Thoracic aorta (tissue), 2 donors: ENCODE data around the gene ZNF628. TPM values are rescaled to one million over a fixed set of nuclear protein-coding genes. Genes with fewer than 3 reads are reported as not detected.

Experiments used
- ATAC-seq: fragments of 150-250 bp; one replicate; pipeline ENCODE4 v1.8.0; 2017; ENCODE audit warnings: low read depth; ENCODE audit not compliant: insufficient number of reproducible peaks, low FRiP score
- DNase-seq: peaks from one replicate; pipeline ENCODE4 v3.0.0-alpha.2; 2020; ENCODE audit warnings: low spot score
- H3K27ac ChIP-seq, 2 donors: fragments of 200-600 bp; sonication (generic); 1 replicate in 1 of 2; 2 replicates in 1 of 2; pipeline ENCODE4 v1.5.1; 2016; ENCODE audit warnings: mild to moderate bottlenecking in 2 of 2, moderate library complexity in 2 of 2
- H3K27me3 ChIP-seq: fragments of 200-600 bp; sonication (generic); replicated peaks from 2 replicates; pipeline ENCODE4 v1.6.0; 2016; ENCODE audit warnings: mild to moderate bottlenecking; ENCODE audit not compliant: insufficient read depth
- H3K36me3 ChIP-seq: fragments of 200-600 bp; sonication (generic); one replicate; pipeline ENCODE4 v1.5.1; 2016
- H3K4me1 ChIP-seq, 2 donors: fragments of 200-600 bp; sonication (generic); 1 replicate in 1 of 2; 2 replicates in 1 of 2; pipeline versions ENCODE4 v1.5.1 to v1.6.0; 2016; ENCODE audit warnings: low read depth in 2 of 2, mild to moderate bottlenecking in 1 of 2; ENCODE audit not compliant: control insufficient read depth in 1 of 2
- H3K4me3 ChIP-seq: fragments of 200-600 bp; sonication (generic); 2 replicates; pipeline ENCODE4 v1.5.1; 2016; ENCODE audit warnings: mild to moderate bottlenecking
- H3K9me3 ChIP-seq: fragments of 200-600 bp; sonication (generic); 2 replicates; pipeline ENCODE4 v1.5.1; 2016
- CTCF ChIP-seq: fragments of 200-600 bp; sonication (generic); IDR thresholded peaks from one replicate; pipeline ENCODE4 v1.5.1; 2019; ENCODE audit warnings: antibody characterized with exemption
- total RNA-seq, 2 donors: library from RNA; depleted of rRNA; stranded (reverse); fragments of >200 nt; gene quantifications; one replicate each; pipeline versions ENCODE4 v1.1.0 to v1.2.3, GENCODE V29; 2016

ZNF628 gene
- total RNA-seq, 2 donors from 2014 or later: 3.5 to 7.2 TPM

GRCh38 chr19:55454787-55455243 is 21.6 kb upstream of the ZNF628 start:
- H3K4me3 ChIP-seq: no peak overlapping the region
- ATAC-seq: no peak
- peaks cover 10 to 23% of the 10 kb centered on the region in 2 donors for H3K4me1 ChIP-seq
- H3K27me3 ChIP-seq: no peaks in the 10 kb centered on the region
- no peaks in the 10 kb centered on the region for H3K36me3 ChIP-seq
- no peak overlapping the region for H3K27ac ChIP-seq
- no peaks in the 10 kb centered on the region for H3K9me3 ChIP-seq
- no peak for DNase-seq
- TF ChIP-seq CTCF: no peak

GRCh38 chr19:55455576-55456235 is 20.7 kb upstream of the ZNF628 start:
- no peak for TF ChIP-seq CTCF
- Histone ChIP-seq H3K9me3 (no peaks in the 10 kb centered on the region), H3K4me3 (no peak overlapping the region), H3K4me1 (peaks cover 13 to 32% of the 10 kb centered on the region in 2 donors), H3K36me3 (no peaks in the 10 kb centered on the region), H3K27me3 (no peaks in the 10 kb centered on the region), H3K27ac (no peak overlapping the region)
- DNase-seq: no peak
- no peak for ATAC-seq

DNA sequence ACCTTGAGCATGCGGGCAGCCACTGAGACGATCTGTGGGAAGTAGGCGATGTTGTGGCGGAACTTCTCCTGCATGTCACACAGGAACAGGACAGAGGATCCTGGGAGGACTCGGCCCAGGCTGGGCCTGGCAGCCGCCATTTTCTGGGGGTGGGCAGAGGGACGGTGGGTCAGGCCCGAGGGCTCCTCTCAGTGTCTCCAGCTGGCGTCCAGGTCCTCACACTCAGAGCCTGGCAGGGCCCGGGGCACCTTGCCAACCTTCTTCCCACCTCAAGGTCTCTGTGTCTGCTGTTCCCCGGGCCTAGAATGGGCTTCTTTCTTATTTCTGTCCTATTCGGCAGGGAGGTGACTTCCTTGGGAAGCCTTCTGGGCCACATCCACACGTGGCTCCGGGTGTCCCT is 20.1 kb upstream of the ZNF628 start:
- H3K27ac ChIP-seq: no peak overlapping the region
- H3K4me1 ChIP-seq: peaks cover 14 to 32% of the 10 kb centered on the region in 2 donors
- no peak overlapping the region for H3K4me3 ChIP-seq
- no peaks in the 10 kb centered on the region for H3K27me3 ChIP-seq
- no peaks in the 10 kb centered on the region for H3K9me3 ChIP-seq
- no peak for TF ChIP-seq CTCF
- ATAC-seq (no peak), DNase-seq (no peak)
- H3K36me3 ChIP-seq: no peaks in the 10 kb centered on the region

DNA sequence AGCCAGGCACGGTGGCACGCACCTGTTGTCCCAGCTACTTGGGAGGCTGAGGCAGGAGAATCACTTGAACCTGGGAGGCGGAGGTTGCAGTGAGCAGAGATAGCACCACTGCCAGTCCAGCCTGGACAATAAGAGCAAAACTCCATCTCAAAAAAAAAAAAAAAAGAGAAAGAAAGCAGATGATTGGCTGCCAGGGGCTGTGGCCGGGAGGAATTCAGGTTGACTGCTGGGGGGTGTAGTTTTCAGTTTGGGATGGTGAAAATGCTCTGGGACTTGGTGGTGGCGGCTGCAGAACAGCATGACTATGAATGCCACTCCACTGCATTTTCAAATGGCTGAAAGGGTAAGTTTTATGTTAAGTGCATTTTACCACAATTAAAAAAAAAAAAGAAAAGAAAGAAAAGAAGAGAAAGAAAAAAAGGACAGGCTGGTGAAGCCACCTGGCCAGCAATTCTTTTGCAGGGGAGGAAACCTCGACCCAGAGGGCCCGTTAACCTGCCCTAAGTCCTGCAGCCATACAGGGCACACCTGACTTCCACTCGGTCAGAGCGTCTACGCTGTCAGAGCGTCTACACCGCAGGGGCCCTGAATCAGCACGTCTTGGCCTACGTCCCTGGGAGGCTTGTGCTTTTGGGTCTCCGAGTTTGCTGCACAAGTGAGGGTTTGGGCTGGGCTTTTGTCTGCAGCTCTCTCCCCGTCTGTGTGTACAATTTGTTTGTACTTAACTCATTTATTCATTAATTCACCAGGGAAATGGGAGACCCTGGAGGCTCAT is 18.5 kb upstream of the ZNF628 start:
- DNase-seq: no peak
- no peaks in the 10 kb centered on the region for H3K27me3 ChIP-seq
- no peaks in the 10 kb centered on the region for H3K9me3 ChIP-seq
- no peak for ATAC-seq
- no peak overlapping the region for H3K27ac ChIP-seq
- no peak for TF ChIP-seq CTCF
- no peaks in the 10 kb centered on the region for H3K36me3 ChIP-seq
- no peak overlapping the region for H3K4me3 ChIP-seq
- H3K4me1 ChIP-seq: peaks cover 4 to 23% of the 10 kb centered on the region in 2 donors

DNA sequence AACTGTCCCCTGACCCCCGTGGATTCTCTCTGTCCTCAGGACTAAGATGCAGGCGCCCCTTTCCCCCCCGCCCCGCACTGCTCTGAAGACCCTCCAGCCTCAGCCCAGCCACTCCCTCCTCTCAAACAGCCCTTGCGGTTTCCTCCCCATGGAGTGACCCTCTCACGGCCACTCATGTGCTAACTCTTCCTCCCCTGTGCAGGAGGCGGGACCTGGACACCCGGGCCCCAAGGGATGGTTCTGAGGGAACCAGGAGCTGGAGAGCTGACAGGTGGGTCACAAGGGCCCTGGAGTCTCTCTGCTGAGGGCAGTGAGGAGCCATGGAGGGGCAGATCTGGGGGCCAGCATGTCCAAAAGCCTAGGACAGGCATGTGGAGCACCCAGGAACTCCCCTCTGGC is 16.9 kb upstream of the ZNF628 start:
- ATAC-seq: no peak
- no peak for TF ChIP-seq CTCF
- H3K9me3 ChIP-seq: no peaks in the 10 kb centered on the region
- no peak overlapping the region for H3K27ac ChIP-seq
- H3K4me1 ChIP-seq: peaks cover 4 to 20% of the 10 kb centered on the region in 2 donors
- H3K27me3 ChIP-seq: no peaks in the 10 kb centered on the region
- no peak overlapping the region for H3K4me3 ChIP-seq
- no peaks in the 10 kb centered on the region for H3K36me3 ChIP-seq
- no peak for DNase-seq
